GM18858 (cell line): ENCODE results near the gene PCSK2.

Experiments used
- ATAC-seq: cut with Tn5 transposase; IDR thresholded peaks from one replicate; pipeline ENCODE4 v1.9.1; 2021; ENCODE audit not compliant: unreplicated experiment

Gene PCSK2

GRCh38 chr20:17442588-17442987, 215.7 kb downstream of the PCSK2 start:
- no peak for ATAC-seq

GRCh38 chr20:17443131-17443858, 216.5 kb downstream of the PCSK2 start:
- no peak for ATAC-seq

- ATAC-seq, result no peak
Observed at GRCh38 chr20:17444091-17444490, 217.3 kb downstream of the PCSK2 start.

DNA sequence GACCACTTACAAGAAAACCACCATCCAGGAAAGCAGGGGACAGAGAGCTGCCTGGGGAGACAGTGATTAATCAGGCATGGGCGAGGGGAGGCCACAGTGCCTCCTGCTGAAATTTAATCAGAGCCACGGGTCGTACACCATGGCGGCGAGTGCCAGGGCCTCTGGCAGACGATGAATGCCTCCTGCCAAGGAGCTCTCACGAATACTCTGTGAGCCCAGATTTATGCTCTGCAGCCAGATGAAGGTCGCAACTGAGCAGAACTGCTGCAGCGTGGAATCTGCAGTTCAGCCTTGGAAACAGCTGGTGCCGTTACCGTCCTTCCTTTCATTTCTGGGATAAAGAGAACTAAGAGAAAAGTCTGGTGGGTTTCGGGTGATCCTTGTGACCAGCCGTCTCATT, 218.7 kb downstream of the PCSK2 start:
- no peak for ATAC-seq

- ATAC-seq, result no peak
Observed at GRCh38 chr20:17446171-17446570, 219.3 kb downstream of the PCSK2 start.

DNA sequence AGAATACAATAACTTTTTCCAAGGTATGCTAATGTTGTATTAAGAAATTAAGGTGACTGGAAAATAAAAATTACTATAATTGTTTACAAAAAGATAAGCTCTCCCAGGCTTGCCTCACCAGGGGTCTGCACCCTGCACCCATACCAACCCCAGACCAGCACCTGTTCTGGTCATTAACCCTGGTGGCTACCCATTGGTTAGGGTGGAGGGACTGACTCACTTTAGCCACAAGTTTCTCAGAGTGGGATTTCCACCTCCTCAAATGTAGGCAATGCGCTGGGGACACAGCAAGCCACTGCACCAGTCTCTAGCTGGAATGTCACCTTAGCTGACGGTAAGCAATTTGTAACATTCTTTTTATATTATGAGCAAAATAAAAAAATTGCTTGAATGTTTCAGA, 221.2 kb downstream of the PCSK2 start:
- ATAC-seq, result no peak

- no peak for ATAC-seq
Observed at GRCh38 chr20:17449031-17449430, 222.2 kb downstream of the PCSK2 start.

DNA sequence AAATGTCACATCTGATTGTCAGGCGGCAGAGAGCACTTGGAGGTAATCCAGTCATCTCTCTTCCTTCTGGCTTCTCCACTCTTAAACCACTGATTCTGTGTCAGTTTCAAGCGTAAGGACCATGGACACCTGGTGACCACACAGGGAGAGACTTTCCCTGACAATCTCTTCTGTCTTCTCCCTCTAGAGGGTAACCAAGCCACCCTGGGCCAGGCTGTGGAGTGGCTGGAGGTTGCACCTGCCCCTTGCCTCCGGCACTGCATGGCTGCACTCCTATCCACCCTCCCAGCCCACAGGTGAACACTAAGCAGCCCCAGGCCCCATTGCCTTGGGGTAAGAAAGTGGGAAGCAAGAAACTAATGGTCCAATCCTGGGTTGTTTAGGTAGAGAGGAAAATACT, 225.6 kb downstream of the PCSK2 start:
- no peak for ATAC-seq

- no peak for ATAC-seq
Observed at GRCh38 chr20:17453592-17453991, 226.8 kb downstream of the PCSK2 start.

DNA sequence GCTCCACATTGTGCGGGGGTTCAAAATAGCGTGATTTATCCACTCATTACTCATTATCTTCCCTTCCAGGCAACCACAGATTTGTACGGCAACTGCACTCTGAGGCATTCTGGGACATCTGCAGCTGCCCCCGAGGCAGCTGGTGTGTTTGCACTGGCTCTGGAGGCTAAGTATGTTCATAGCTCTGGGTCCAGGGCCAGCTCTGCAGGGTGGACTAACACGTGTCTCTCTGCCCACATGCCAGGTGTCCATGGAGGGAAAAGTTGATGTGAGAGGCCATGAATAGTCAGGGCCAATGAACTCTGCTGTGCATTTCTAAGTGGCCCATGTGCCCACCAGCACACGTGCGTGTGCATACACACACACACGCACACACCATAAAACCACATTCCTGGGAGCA, 229.4 kb downstream of the PCSK2 start:
- ATAC-seq, result no peak

DNA sequence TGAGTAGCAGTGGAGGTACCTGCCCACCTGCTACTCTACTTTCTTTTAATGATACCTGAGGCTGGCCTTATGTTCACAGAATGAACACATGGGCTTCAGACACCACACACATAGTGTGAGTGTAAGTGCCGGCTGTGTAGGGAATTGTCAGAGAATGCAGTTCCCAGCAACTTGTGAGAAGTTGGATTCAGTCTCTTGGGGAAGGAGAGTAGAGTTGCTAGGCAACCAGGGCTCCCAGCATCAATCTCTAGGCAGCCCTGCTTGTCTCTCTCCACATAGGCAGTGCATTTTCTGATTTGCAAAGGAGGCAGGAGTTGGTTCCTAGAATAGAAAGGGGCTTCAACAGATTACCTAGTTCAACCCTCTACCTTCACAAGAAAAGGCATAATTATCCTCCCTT, 230.2 kb downstream of the PCSK2 start:
- ATAC-seq, result no peak

DNA sequence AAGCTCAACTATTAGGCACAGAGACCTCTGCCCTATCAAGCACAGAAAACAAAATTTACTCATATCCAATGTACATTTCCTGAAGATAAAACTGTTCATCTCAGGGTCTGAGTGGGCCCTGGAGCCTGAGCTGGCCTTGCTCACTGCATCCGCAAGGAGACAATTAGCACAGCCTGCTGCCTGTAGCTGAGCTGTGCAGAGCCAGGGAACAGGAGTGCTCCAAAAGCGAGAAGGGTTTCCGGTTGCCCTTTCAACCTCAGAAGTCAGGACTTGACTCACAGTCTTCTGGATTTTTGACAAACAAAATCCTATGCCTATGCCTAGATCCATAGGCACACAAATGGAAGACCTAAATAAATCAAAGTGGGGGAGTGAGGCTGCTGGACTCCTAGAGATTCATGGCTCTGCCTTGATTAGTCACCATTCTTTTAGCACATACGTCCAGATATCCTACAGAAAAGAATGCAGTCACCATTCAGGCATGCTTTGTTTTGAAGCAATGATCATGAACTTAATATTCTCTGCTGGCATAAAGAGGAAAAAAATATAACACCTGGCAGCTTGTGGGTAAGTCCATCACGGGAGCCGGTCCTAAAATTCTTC, 230.8 kb downstream of the PCSK2 start:
- no peak for ATAC-seq

DNA sequence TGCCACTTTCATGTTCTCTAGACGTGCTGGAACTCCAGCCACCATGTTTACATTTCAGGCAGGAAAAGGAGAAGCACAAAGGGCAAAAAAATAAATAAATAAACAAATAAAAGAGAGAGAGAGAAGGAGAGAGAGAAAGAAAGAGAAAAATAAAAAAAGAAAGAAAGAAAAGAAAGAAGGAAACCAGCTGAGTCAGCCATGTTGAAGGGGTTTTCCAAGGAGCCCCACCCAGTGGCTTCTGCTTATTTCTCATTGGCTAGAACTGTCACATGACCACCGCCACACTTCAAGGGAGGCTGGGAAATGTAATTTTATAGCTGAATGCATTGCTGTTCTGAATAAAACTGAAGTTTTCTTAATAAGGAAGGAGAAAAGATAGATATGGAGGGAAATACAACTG, 233.3 kb downstream of the PCSK2 start:
- ATAC-seq, result no peak

GRCh38 chr20:17461941-17462340, 235.1 kb downstream of the PCSK2 start:
- ATAC-seq, result no peak

- no peak for ATAC-seq
Observed at GRCh38 chr20:17463711-17464110, 236.9 kb downstream of the PCSK2 start.

- ATAC-seq, result no peak
Observed at GRCh38 chr20:17465236-17465635, 238.4 kb downstream of the PCSK2 start.

- no peak for ATAC-seq
Observed at GRCh38 chr20:17466641-17467040, 239.8 kb downstream of the PCSK2 start.

DNA sequence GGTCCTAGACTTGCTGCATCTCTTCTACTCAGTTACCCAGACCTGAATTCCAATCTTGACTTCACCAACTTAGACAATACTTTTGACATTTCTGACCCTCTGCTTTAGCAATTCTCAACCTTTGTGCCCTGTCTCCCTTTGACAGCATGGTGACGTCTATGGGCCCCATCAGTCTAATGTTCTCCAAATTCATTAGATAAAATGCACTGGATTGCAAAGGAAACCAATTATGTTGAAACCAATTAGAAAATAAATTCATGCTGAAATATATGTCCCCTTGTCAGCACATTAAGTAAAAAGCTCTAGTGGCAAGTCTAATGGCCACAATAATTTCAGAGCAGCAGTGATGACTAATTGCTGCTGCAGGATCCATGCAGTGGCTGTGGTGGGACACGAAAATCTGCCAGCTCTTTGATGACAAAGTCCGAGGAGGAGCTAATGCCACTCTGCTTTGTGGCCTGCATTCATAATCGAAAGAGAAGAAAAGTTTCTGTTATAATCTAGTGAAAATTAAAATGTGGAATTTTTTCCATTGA, 240.3 kb downstream of the PCSK2 start:
- no peak for ATAC-seq

- ATAC-seq, result no peak
Observed at GRCh38 chr20:17468073-17468840, 241.4 kb downstream of the PCSK2 start.

DNA sequence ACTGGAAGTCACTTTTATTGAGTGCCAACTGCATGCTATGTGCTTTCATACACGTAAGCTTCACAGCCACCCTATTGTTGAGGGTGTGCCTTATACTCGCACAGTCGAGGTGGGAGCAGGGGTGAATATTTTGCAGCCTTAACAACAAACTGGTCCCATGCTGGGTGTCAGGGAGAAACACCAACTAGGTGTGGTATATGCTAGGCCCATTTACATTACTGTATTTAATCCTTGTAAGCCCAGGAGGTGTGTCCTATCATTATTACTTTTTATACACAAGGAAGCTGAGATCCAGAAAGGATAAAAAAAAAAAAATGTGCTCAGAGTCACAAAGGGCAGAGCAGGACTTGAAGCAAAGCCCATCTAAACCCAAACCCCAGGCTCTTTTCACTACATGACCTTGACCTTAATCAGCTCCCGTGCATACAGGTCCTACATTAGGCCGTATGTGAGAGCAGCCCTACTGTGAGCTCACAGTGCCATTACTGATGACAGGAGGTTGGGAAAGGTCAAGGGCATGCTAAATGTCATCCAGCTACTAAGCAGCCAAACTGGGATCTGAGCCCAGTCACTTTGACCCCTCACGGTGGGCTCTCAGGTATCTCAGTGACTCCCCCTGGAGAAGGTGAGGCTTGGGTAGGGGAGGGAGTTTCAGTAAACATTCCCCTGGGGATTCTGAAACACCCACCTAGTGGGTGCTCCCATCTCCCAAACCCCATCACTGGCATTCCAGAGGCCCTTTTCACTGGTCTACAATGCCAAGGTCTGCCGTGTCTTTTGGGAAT, 242.6 kb downstream of the PCSK2 start:
- no peak for ATAC-seq

DNA sequence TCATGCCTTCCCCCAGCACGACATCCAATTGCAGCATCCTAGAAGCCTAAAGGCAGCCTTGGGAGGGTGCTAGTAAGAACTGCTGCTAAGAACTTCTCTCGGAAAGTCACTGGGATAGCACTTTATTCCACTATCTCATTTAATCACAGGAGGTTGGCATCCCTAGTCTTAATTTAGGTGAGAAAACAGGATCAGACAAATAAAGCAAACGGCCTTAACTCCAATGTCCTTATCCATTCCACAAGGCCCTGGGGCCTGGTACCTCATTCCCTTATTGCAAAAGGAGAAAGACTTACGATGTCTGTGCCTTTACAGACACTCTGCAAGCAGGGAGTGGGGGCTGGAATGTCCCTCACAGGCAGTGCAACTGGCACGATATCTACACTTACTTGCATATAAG, 243.7 kb downstream of the PCSK2 start:
- no peak for ATAC-seq
